Inflammatory macrophage treated with lipopolysaccharide for 1 hour (primary cell): ENCODE measurements around the gene PSME4.

Experiments
- DNase-seq, 2 donors: peaks; one replicate each; pipeline ENCODE4 v3.0.0-alpha.2; 2020 to 2022

Gene PSME4

DNA sequence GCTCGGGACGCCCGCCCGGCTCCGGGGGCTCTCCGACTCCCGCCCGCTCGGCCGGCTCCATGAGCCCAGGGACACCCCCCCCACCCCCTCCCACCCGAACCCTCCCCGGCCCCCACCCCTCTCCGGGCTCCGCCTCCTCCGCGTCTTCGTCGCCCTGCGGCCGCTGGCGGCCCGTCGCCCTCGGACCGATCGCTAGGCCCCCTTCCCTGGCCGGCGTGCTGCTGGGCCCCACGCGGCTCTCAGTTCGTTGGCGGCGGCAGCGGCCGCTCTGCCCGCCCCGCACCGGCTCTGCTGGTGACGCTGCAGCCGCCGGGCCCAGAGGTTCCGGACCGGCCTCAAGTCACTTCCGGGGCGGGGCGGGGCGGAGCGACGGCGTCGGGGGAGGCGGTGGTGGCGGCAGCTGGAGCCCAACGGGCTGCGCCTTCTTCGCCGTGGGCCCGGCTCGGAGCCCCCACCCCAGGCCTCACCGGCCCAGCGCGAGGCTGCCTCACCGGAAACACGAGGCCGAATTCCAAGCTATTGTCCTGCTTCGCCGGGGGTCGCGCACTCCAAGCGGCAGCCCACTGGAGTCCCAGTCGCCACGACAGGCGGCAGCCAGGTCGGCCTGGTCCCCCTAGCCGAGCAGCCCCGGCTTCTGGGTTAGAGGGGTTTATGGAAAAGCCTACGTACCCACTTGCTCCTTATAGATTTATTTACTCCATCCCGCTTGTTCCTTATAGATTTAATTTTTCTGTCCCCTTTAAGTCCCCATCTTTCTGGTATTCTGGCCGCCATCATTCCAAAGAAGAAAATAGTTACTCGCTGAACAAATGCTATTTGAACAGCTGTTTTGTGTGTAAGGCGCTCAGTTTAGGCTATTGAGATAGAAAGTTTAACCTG lies at the start of gene PSME4:
Gene PSME4 (minus strand): TSS at position 270 of the 879 bp plus-strand sequence. CDS start 209 bp downstream, at position 61.
- peak; percentile 82 to 89 for DNase-seq

- no peak for DNase-seq
Observed at GRCh38 chr2:54015798-54016699, 45.3 kb upstream of the PSME4 start.

- DNase-seq = no peak
Observed at GRCh38 chr2:54013996-54014395, 43.2 kb upstream of the PSME4 start.

GRCh38 chr2:54012538-54013141 lies 41.8 kb upstream of the PSME4 start:
- DNase-seq = no peak

DNA sequence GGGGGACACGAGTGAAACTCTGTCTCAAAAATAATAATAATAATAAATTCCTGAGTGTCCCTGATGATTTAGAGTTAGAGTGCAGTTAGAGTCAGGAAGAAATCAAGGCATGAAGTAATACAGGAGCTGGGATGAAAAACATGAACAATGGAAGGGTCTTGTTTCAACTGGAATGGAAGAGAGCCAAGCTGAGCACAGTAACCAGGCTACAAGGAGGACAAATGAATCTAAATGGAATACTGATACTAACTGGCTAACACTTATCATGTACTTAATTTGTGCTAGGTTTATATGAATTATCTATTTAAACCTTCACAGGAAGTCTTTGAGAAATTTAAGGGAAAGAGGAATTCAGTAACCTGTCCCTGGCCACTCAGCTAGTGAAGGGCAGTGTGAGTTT lies 38.8 kb upstream of the PSME4 start:
- DNase-seq = no peak

DNA sequence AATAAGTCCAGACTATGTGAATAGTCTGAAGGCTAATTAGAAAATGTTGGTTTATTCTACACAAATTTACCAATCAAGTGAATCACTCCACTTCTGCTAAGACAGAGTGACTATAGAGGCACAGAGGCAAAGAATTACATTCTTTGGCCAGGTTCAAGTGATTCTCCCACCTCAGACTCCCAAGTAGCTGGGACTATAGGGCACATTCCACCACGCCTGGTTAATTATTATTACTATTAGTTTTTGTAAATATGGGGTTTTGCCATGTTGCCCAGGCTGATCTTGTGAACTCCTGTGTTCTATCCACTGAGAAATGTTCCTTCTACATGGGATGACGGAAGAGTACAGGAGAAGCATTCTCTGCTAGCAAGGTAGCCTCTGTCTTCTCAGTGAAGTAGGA lies 37.6 kb upstream of the PSME4 start:
- no peak for DNase-seq

GRCh38 chr2:54000524-54000923 lies 29.7 kb upstream of the PSME4 start:
- peak in 1 of 2 donors; percentile 10 for DNase-seq

- DNase-seq = no peak
Observed at GRCh38 chr2:54000122-54000521, 29.3 kb upstream of the PSME4 start.

DNA sequence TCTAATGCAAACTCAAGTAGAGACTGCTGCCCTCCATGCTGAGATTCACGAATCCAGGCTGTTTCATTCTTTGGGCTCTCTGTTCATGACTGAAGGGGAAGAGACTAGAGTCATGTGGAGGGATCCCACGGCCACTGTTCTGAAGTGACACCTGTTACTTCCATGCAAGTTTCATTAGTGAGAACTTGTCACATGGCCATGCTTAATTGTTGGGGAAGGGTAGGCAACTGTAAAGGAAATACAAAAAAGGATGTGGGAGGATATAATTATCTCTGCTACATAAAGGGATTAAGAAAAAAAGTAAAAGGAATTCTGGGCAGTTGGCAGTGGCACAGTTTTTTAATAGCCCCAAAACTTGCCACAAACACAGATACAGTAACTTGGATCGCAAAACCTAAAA lies 28.0 kb upstream of the PSME4 start:
- DNase-seq = no peak

DNA sequence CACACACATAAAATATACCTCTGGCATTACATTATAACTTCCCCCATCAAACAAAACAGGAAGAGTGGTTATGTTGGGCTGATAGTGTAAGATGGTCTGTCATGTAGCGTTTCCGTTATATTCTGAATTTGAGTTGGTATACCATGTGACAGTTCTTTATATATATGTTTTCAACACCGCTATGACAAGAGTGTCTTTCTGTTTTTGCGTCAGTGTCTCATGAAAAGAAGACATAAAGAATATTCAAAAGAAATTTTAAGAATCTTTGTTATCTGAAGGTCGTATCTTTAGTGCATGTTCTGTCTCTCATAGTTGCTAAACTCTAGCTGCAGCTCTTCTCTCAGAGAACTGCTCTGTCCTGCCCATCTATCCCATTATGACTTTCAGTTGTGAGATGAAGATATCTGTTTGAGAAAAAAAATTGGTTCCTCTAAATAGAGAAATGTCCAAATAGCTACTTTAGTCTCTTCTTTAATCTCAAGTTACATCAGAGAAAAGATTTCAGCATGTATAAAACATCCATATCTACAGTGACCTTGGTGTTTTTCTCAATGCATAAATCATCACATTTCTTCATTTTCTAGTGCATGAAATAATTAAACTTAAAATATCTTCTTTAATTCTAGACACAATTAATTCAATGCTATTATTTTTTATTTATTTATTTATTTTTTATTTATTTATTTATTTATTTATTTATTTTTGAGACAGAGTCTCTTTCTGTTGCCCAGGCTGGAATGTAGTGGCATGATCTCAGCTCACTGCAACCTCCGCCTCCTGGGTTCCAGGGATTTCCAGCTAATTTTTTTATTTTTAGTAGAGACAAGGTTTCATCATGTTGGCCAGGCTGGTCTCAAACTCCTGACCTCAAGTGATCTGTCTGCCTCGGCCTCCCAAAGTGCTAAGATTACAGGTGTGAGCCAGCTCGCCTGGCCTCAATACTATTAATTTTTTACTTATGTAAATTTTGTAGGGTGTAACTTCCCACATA lies 24.3 kb upstream of the PSME4 start:
- DNase-seq = peak; percentile 22 to 24

GRCh38 chr2:53991948-53992347 lies 21.2 kb upstream of the PSME4 start:
- DNase-seq = no peak

GRCh38 chr2:53989210-53989862 lies 18.5 kb upstream of the PSME4 start:
- no peak for DNase-seq

GRCh38 chr2:53987336-53987921 lies 16.6 kb upstream of the PSME4 start:
- DNase-seq = no peak

DNA sequence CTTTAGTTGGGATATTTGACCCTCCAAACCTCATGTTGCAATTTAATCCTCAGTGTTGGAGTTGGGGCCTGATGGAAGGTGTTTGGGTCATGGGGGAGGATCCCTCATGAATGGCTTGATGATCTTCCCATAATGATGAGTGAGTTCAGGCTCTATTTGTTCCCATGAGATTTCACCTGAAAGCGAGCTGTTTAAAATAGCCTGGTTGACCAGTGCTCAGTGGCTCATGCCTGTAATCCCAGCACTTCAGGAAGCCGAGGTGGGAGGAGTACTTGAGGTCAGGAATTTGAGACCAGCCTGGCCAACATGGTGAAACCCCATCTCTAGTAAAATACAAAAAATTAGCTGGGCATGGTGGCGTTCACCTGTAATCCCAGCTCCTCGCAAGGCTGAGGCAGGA lies 14.9 kb upstream of the PSME4 start:
- DNase-seq = no peak

DNA sequence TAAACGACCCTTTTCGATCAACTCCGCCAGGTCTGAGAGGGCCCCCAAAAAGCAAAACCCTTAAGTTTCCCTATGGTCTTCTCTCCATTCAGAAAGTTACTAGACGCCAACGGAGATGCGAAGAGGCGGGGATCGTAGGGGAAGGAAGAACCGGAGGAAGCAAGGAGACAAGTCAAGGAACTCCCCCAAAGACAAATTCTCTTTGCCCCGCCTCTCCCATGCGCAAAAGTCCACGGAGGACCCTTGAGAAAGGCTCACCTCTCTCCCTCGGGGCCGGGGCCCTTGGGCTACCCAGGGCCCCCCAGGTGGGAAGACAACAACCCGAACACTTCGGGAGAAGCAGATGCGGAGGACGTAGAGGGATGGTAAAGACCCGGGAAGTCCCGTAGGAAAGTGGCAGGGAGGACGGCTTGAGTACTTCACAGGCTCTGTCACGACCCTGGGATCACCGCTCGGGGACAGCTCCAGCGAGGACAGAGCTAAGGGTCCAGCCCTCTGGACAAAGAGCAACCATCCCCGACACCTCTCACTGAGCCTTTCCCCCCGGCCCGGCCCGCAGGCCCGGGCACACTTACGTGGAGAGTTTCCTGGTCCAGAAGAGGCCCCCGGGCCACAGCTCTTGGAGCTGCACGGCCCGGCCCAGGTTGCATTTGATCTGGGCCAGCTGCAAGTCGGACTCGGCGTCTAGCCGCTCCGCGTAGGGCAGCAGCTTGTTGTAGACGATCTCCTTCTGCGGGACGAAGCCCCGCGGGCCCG lies 647 bp downstream of the PSME4 start:
- peak; percentile 43 to 54 for DNase-seq

DNA sequence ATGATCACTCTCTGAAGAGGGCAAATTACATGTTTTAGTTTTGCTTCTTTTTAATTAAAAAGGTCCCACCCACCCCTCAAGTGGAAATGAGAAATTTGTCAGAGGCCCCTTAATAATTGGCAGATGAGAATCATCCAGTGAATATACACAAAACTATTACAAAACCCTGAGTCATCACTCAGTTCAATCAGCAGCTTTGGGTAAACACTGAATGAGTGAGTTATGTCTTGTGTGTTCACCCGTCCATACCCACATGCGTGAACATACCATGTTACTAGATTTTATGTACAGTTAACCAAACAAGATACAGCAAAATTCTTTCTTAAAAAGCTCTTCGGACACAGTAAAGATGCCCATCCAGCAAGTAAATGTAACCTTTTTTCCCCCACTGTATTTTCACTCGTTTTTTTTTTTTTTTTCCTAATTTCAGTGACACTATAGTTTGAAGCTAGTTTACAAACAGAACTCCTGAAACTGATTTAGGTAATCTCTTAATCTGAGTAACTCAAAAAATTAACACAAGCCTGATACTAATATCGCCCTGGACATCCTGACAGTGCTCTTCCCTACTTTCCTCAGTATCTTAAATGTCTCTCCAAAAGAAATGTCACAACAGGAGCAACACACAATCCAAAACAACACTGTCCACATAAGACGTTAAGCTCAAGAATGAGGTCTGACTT lies 1.4 kb downstream of the PSME4 start:
- DNase-seq = peak; percentile 53 to 73

- no peak for DNase-seq
Observed at GRCh38 chr2:53964987-53965687, 5.7 kb downstream of the PSME4 start.

- DNase-seq = peak; percentile 18 to 38
Observed at GRCh38 chr2:53964257-53964952, 6.4 kb downstream of the PSME4 start.
